HG02870 (cell line): ENCODE data around the gene MPHOSPH9.
"Not testable (repeated sequence)": the region's sequence is repeated elsewhere in the genome, so short reads cannot be mapped to it uniquely, and the experiment has no call there.

Source experiments
- ATAC-seq: cut with Tn5 transposase; IDR thresholded peaks from one replicate; pipeline ENCODE4 v1.9.1; 2021; ENCODE audit warnings: mild to moderate bottlenecking, moderate library complexity; ENCODE audit not compliant: unreplicated experiment

Gene MPHOSPH9

GRCh38 chr12:123261196-123261595, 28.3 kb upstream of the MPHOSPH9 start:
- no peak for ATAC-seq

GRCh38 chr12:123260081-123260480, 27.1 kb upstream of the MPHOSPH9 start:
- no peak for ATAC-seq

GRCh38 chr12:123258593-123258992, 25.7 kb upstream of the MPHOSPH9 start:
- no peak for ATAC-seq

GRCh38 chr12:123254853-123255446, 22.0 kb upstream of the MPHOSPH9 start:
- ATAC-seq, result no peak

GRCh38 chr12:123253641-123254459, 20.9 kb upstream of the MPHOSPH9 start:
- ATAC-seq, result no peak

- ATAC-seq, result not testable (repeated sequence)
Measured at GRCh38 chr12:123252365-123252764, 19.4 kb upstream of the MPHOSPH9 start.

- no peak for ATAC-seq
Measured at GRCh38 chr12:123251403-123252076, 18.6 kb upstream of the MPHOSPH9 start.

- ATAC-seq, result no peak
Measured at GRCh38 chr12:123250471-123251383, 17.8 kb upstream of the MPHOSPH9 start.

GRCh38 chr12:123248996-123249741, 16.2 kb upstream of the MPHOSPH9 start:
- not testable (repeated sequence) for ATAC-seq

GRCh38 chr12:123248129-123248528, 15.2 kb upstream of the MPHOSPH9 start:
- not testable (repeated sequence) for ATAC-seq

GRCh38 chr12:123245678-123246077, 12.7 kb upstream of the MPHOSPH9 start:
- no peak for ATAC-seq

GRCh38 chr12:123243671-123244262, 10.8 kb upstream of the MPHOSPH9 start:
- no peak for ATAC-seq

- no peak for ATAC-seq
Measured at GRCh38 chr12:123242116-123242904, 9.4 kb upstream of the MPHOSPH9 start.

- no peak for ATAC-seq
Measured at GRCh38 chr12:123238961-123239360, 6.0 kb upstream of the MPHOSPH9 start.

- no peak for ATAC-seq
Measured at GRCh38 chr12:123238330-123238682, 5.4 kb upstream of the MPHOSPH9 start.

- ATAC-seq, result no peak
Measured at GRCh38 chr12:123237646-123238329, 4.8 kb upstream of the MPHOSPH9 start.

- peak; percentile 1 for ATAC-seq
Measured at GRCh38 chr12:123233505-123234308, 766 bp upstream of the MPHOSPH9 start.

GRCh38 chr12:123232472-123232806, 502 bp downstream of the MPHOSPH9 start:
- no peak for ATAC-seq
